Esophagus squamous epithelium (tissue), 5 donors: ENCODE results near the gene ARHGDIA. TPM values are rescaled to one million over a fixed set of nuclear protein-coding genes. Genes with fewer than 3 reads are reported as not detected.

Experiments used
- DNase-seq: peaks from one replicate; lab custom pipeline; 2025; lab: John Stamatoyannopoulos, UW
- H3K27ac ChIP-seq, 4 donors: fragments of 200-600 bp; sonication (generic); one replicate each; pipeline ENCODE4 v1.5.1; 2016 to 2019; ENCODE audit warnings: mild to moderate bottlenecking in 1 of 4
- H3K27me3 ChIP-seq, 4 donors: fragments of 200-600 bp; sonication (generic); 1 replicate in 3 of 4; 2 replicates in 1 of 4; pipeline versions ENCODE4 v1.5.1 to v1.6.0; 2017 to 2021; ENCODE audit warnings: antibody characterized with exemption in 1 of 4
- H3K36me3 ChIP-seq, 3 donors: fragments of 200-600 bp; sonication (generic); one replicate each; pipeline ENCODE4 v1.5.1; 2016 to 2019
- H3K4me1 ChIP-seq, 3 donors: fragments of 200-600 bp; sonication (generic); one replicate each; pipeline ENCODE4 v1.5.1; 2017 to 2019
- H3K4me3 ChIP-seq, 4 donors: fragments of 200-600 bp; sonication (generic); 1 replicate in 3 of 4; 2 replicates in 1 of 4; pipeline ENCODE4 v1.5.1; 2016 to 2019; ENCODE audit warnings: mild to moderate bottlenecking in 2 of 4, moderate library complexity in 1 of 4
- H3K9me3 ChIP-seq, 3 donors: fragments of 200-600 bp; sonication (generic); one replicate each; pipeline ENCODE4 v1.5.1; 2016 to 2019
- CTCF ChIP-seq, 6 experiments: fragments of 450-650 bp in 4 of 6; fragments of 200-600 bp in 2 of 6; sonication (generic) in 2 of 6; IDR thresholded peaks; one replicate each; pipeline ENCODE4 v1.5.1; 2016 to 2019; ENCODE audit warnings: antibody characterized with exemption in 6 of 6, mild to moderate bottlenecking in 4 of 6, moderate library complexity in 4 of 6
- POLR2A ChIP-seq, 4 donors: fragments of 450-650 bp; IDR thresholded peaks; one replicate each; pipeline ENCODE4 v1.6.1; 2017; ENCODE audit warnings: antibody characterized with exemption in 4 of 4, mild to moderate bottlenecking in 4 of 4, moderate library complexity in 3 of 4
- WGBS, 2 donors: methylation state at CpG; one replicate each; pipeline ENCODE4 v1.1.5; 2018; 5-methylcytosine and 5-hydroxymethylcytosine counted together
- intact Hi-C: fragments of 100-400 bp; cut with DNase I; formaldehyde crosslinking; loops from one replicate; pipeline ENCODE4 v1.15.0; 2022
- total RNA-seq, 4 donors: library from RNA; depleted of rRNA; stranded (reverse); fragments of >200 nt; gene quantifications; one replicate each; pipeline ENCODE4 v1.1.0, GENCODE V29; 2016
- donor health status: DM: yes; HTN: yes; CAD: no.

ARHGDIA gene
- total RNA-seq, 4 donors from 2014 or later = 166 to 239 (median 176) TPM

- H3K27me3 ChIP-seq = no peaks in the 10 kb centered on the region
- H3K9me3 ChIP-seq = no peaks in the 10 kb centered on the region
- peak overlapping the region in 3 of 4 donors; percentile 34 to 69 (median 60) for H3K27ac ChIP-seq
- peaks cover 0 to 9% (median 0%) of the 10 kb centered on the region in 3 donors for H3K4me1 ChIP-seq
- intact Hi-C loops = no loop called here
- TF ChIP-seq CTCF (IDR thresholded peaks at IDR 0.05) (no peak), POLR2A (IDR thresholded peaks at IDR 0.05) (no peak)
- no peak for DNase-seq
- WGBS, 2 donors = 80 to 82% methylated on average over 3 of the region's 3 CpGs
- H3K36me3 ChIP-seq = peaks cover 0 to 51% (median 0%) of the 10 kb centered on the region in 3 donors
- no peak overlapping the region for H3K4me3 ChIP-seq
Measured at GRCh38 chr17:81878294-81878693, 7.2 kb upstream of the ARHGDIA start.

- H3K9me3 ChIP-seq = no peaks in the 10 kb centered on the region
- no peak for DNase-seq
- TF ChIP-seq CTCF (IDR thresholded peaks at IDR 0.05) = no peak
- TF ChIP-seq POLR2A (IDR thresholded peaks at IDR 0.05) = no peak
- intact Hi-C loops = no loop called here
- 89 to 92% methylated on average over 4 to 5 of the region's 5 CpGs for WGBS, 2 donors
- no peak overlapping the region for H3K4me3 ChIP-seq
- H3K27ac ChIP-seq = no peak overlapping the region
- peaks cover 0 to 16% (median 4%) of the 10 kb centered on the region in 3 donors for H3K4me1 ChIP-seq
- no peaks in the 10 kb centered on the region for H3K27me3 ChIP-seq
- peaks cover 0 to 43% (median 0%) of the 10 kb centered on the region in 3 donors for H3K36me3 ChIP-seq
Measured at GRCh38 chr17:81877569-81877968, 6.4 kb upstream of the ARHGDIA start.

GRCh38 chr17:81871387-81872230 lies 472 bp upstream of the ARHGDIA start:
- H3K27ac ChIP-seq = peak overlapping the region; percentile 95 to 100 (median 98)
- TF ChIP-seq CTCF (IDR thresholded peaks at IDR 0.05) = peak in 4 of 6 experiments; percentile 5 to 64 (median 21)
- TF ChIP-seq POLR2A (IDR thresholded peaks at IDR 0.05) = peak in 3 of 4 donors; percentile 87 to 98 (median 93)
- intact Hi-C loops = no loop called here
- DNase-seq = no peak
- H3K36me3 ChIP-seq = peaks cover 11 to 27% (median 22%) of the 10 kb centered on the region in 3 donors
- peaks cover 30 to 67% (median 42%) of the 10 kb centered on the region in 3 donors for H3K4me1 ChIP-seq
- peak overlapping the region; percentile 71 to 89 (median 78) for H3K4me3 ChIP-seq
- H3K27me3 ChIP-seq = no peaks in the 10 kb centered on the region
- 1% methylated on average over 15 of the region's 86 CpGs; no CpG with 5 or more reads in 1 of the 2 donors for WGBS, 2 donors
- H3K9me3 ChIP-seq = no peaks in the 10 kb centered on the region

GRCh38 chr17:81870131-81870980 lies 781 bp downstream of the ARHGDIA start:
- TF ChIP-seq CTCF (IDR thresholded peaks at IDR 0.05) = no peak
- TF ChIP-seq POLR2A (IDR thresholded peaks at IDR 0.05) = no peak
- H3K4me1 ChIP-seq = peaks cover 30 to 80% (median 48%) of the 10 kb centered on the region in 3 donors
- H3K4me3 ChIP-seq = peak overlapping the region; percentile 71 to 89 (median 78)
- intact Hi-C loops = no loop called here
- peak overlapping the region; percentile 95 to 100 (median 98) for H3K27ac ChIP-seq
- no peaks in the 10 kb centered on the region for H3K9me3 ChIP-seq
- no peak for DNase-seq
- H3K36me3 ChIP-seq = peaks cover 11 to 39% (median 22%) of the 10 kb centered on the region in 3 donors
- H3K27me3 ChIP-seq = no peaks in the 10 kb centered on the region
- 1 to 3% methylated on average over 8 to 12 of the region's 65 CpGs for WGBS, 2 donors
